BLaER1 (cell line): ENCODE data around the gene RIN3.
A peak's percentile ranks its signal among the peaks of the same experiment; 100 is the strongest.

Experiments used
- H3K27ac ChIP-seq: shearing (Covaris generic); formaldehyde crosslinking; 2 replicates; pipeline ENCODE4 v1.8.1; 2022
- H3K27me3 ChIP-seq: shearing (Covaris generic); formaldehyde crosslinking; 2 replicates; pipeline ENCODE4 v1.8.1; 2022
- H3K36me3 ChIP-seq: shearing (Covaris generic); formaldehyde crosslinking; 2 replicates; pipeline ENCODE4 v1.8.1; 2022
- H3K4me1 ChIP-seq: shearing (Covaris generic); formaldehyde crosslinking; 2 replicates; pipeline ENCODE4 v1.8.1; 2022
- H3K4me2 ChIP-seq: shearing (Covaris generic); formaldehyde crosslinking; 2 replicates; pipeline ENCODE4 v1.8.1; 2022
- H3K4me3 ChIP-seq: shearing (Covaris generic); formaldehyde crosslinking; 2 replicates; pipeline ENCODE4 v1.8.1; 2022
- H3K9ac ChIP-seq: shearing (Covaris generic); formaldehyde crosslinking; 2 replicates; pipeline ENCODE4 v1.8.1; 2022
- H3K9me3 ChIP-seq: shearing (Covaris generic); formaldehyde crosslinking; 2 replicates; pipeline ENCODE4 v1.8.1; 2022
- H4K20me1 ChIP-seq: shearing (Covaris generic); formaldehyde crosslinking; 2 replicates; pipeline ENCODE4 v1.8.1; 2022
- Cebpa-rat ChIP-seq: shearing (Covaris generic); IDR thresholded peaks from 2 replicates; pipeline ENCODE4 v1.8.1; 2022

RIN3 gene

DNA sequence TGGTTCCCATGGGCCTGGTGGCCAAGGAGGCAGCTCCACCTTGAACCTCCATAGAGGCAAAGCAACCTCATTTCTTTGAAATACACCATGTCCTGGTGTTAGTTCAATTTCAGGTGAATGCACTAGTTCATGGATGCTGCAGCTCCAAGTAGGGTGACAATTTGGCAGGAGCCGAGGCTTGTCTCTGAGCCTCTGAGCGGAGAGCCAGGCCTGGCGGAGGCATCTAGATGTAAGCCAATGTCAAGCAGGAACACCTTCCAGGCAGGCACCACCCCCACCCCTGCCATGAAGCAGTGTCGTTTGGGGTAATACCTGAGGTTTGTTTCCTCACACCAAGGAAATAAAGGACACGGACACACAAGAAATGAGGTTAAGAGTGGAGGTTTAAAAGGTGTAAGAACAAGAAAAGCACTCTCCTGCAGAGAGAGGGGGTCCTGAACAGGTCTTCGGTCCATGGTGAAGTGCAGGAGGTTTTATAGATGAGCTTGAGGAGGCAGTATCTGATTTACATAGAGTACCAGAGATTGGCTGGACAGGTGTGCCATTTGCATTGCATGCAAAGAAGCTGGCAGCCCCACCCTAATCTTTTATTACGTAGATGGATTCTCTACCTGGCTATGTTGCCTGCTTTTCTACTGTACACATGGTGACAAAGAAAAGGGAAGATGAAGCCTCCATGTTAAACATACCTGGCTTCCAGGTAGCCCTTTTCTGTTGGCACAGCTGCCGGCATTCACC lies 60.3 kb downstream of the RIN3 start:
- Histone ChIP-seq H3K36me3 (peaks cover 13% of the 10 kb centered on the region; the same call in 1 of the 2 replicates), H3K4me1 (peaks cover 62% of the 10 kb centered on the region), H3K4me3 (no peak overlapping the region), H4K20me1 (no peaks in the 10 kb centered on the region), H3K27me3 (no peaks in the 10 kb centered on the region), H3K4me2 (no peak overlapping the region), H3K27ac (no peak overlapping the region), H3K9ac (no peak overlapping the region), H3K9me3 (peaks cover 13% of the 10 kb centered on the region; the same call in 1 of the 2 replicates)
- no peak for TF ChIP-seq Cebpa-rat

DNA sequence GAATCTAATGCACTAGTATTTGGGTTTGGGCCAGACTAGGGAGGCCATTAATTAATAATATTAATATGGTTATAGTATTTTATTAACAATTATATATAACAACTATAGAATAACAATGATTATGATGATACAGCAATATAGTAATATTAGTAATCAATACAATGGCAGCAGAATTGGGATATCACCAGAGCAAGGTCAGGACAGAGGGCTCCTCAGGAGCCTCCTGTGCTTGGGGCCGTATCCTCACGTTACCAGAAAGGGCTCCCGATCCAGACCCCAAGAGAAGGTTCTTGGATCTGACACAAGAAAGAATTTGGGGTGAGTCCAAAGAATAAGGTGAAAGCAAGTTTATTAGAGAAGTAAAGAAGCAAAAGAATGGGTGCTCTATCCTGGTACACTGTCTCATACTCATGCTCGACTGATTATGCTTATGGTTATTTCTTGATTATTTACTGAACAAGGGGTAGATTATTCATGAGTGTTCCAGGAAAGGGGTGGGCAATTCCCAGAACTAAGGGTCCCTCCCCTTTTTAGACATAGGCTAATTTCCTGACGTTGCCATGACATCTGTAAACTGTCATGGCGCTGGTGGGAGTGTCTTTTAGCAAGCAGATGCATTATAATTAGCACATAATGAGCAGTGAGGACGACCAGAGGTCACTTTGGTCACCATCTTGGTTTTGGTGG lies 61.6 kb downstream of the RIN3 start:
- Histone ChIP-seq H3K9ac (no peak overlapping the region), H3K27me3 (no peaks in the 10 kb centered on the region), H3K4me2 (no peak overlapping the region), H4K20me1 (no peaks in the 10 kb centered on the region), H3K9me3 (peaks cover 13% of the 10 kb centered on the region; the same call in 1 of the 2 replicates), H3K27ac (no peak overlapping the region), H3K36me3 (peaks cover 25% of the 10 kb centered on the region), H3K4me1 (peaks cover 49% of the 10 kb centered on the region), H3K4me3 (no peak overlapping the region)
- no peak for TF ChIP-seq Cebpa-rat

DNA sequence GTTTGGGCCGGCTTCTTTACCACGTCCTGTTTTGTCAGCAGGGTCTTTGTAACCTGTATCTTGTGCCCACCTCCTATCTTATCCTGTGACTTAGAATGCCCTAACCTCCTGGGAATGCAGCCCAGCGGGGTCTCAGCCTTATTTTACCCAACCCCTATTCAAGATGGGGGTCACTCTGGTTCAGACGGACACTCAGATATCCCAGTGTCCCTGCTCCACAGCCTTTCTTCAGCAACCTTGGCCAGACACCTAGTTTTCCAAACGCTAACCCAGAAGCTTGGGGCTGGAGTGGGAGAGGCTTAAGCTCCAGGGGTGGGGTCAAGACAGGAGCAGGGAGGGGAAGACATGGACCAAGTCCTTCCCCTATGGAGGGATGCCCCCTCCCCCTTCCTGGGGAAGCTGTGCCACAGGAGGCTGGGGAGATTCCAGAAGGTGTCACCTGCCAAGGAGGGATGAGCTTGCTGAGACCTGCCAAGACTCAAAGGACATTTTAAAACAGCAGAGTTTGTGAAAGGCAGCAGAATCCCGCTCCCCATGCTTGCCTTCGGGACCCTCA lies 62.2 kb downstream of the RIN3 start:
- H3K4me2 ChIP-seq = no peak overlapping the region

DNA sequence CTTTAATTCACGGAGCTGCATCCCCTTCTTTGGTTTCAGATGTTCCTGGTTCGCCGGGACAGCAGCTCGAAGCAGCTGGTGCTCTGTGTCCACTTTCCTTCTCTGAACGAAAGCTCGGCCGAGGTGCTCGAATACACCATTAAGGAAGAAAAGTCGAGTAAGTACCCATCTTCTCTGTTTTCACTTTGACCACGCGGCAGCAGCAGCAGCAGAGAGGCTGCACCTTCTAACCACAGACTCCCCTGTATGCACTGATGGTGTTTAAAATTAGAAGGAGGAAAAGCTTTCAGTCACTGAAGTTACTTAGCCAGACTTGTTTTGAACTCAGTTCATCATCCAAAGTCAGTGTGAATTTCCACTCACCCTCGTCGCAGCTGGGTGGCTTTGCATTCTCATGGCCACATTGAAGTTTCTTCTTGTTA lies 63.8 kb downstream of the RIN3 start:
- H3K4me3 ChIP-seq = no peak overlapping the region
- peaks cover 52% of the 10 kb centered on the region for H3K4me1 ChIP-seq
- H3K27me3 ChIP-seq = no peaks in the 10 kb centered on the region
- peaks cover 13% of the 10 kb centered on the region for H3K9me3 ChIP-seq
- H3K27ac ChIP-seq = no peak overlapping the region
- no peaks in the 10 kb centered on the region for H4K20me1 ChIP-seq
- no peak overlapping the region; the same call in 1 of the 2 replicates for H3K9ac ChIP-seq
- TF ChIP-seq Cebpa-rat = no peak
- H3K36me3 ChIP-seq = peaks cover 29% of the 10 kb centered on the region
- H3K4me2 ChIP-seq = peak overlapping the region; percentile 68

More for the DNA sequence above, 62.2 kb downstream of the RIN3 start:
- peaks cover 47% of the 10 kb centered on the region for H3K4me1 ChIP-seq
- no peaks in the 10 kb centered on the region for H4K20me1 ChIP-seq
- no peak for TF ChIP-seq Cebpa-rat
- no peak overlapping the region for H3K9ac ChIP-seq
- H3K36me3 ChIP-seq = peaks cover 29% of the 10 kb centered on the region
- no peaks in the 10 kb centered on the region for H3K27me3 ChIP-seq
- no peak overlapping the region for H3K4me3 ChIP-seq
- H3K9me3 ChIP-seq = peaks cover 13% of the 10 kb centered on the region
- no peak overlapping the region for H3K27ac ChIP-seq

DNA sequence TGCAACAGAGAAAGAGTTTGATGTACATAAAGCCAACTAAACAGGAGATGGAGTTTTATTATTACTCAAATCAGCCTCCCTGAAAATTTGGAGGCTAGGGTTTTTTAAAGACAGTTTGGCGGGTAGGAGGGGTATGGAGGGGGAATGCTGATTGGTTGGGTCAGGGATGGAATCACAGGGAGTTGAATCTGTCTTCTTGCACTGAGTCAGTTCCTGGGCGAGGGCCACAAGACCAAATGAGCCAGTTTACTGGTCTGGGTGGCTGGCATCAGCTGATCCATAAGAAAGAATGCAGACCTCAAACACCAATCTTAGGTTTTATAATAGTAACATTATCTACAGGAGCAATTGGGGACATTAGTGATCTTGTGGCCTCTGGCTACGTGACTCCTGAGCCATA lies 64.9 kb downstream of the RIN3 start:
- TF ChIP-seq Cebpa-rat = no peak
- Histone ChIP-seq H4K20me1 (no peaks in the 10 kb centered on the region), H3K36me3 (peaks cover 33% of the 10 kb centered on the region), H3K27ac (no peak overlapping the region), H3K4me1 (peaks cover 60% of the 10 kb centered on the region), H3K9me3 (peaks cover 13% of the 10 kb centered on the region), H3K27me3 (no peaks in the 10 kb centered on the region), H3K4me2 (peak overlapping the region; percentile 68), H3K4me3 (no peak overlapping the region), H3K9ac (no peak overlapping the region)

DNA sequence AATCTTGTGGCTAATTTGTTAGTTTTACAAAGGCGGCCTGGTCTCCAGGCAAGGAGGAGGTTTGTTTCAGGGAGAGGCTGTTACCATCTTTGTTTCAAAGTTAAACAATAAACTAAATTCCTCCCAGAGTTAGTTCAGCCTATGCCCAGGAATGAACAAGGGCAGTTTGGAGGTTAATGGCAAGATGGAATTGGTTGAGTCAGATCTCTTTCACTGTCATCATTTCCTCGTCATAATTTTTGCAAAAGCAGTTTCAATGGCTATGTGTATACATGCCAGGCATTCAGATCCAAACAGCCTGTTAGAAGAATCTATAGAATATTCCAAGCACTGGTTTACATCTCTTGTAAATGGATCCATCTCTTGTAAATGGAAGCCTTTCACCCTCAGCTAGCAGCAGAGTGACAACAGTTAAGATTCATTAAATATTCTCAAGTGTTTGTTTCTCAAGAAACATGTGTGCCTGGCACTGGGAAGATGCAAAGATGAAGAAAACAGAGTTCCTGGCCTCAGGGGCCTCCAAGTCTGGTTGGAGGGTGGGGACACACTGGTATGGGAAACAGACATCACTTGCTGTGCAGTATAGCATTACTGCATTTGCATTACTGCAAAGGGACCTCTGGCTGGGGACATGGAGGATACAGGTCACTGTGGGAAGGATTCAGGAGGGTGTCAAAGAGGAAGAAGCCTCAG lies 65.8 kb downstream of the RIN3 start:
- H3K4me2 ChIP-seq = no peak overlapping the region
- H4K20me1 ChIP-seq = no peaks in the 10 kb centered on the region
- H3K36me3 ChIP-seq = peaks cover 41% of the 10 kb centered on the region
- no peak overlapping the region for H3K27ac ChIP-seq
- peaks cover 69% of the 10 kb centered on the region for H3K4me1 ChIP-seq
- no peaks in the 10 kb centered on the region for H3K27me3 ChIP-seq
- no peak for TF ChIP-seq Cebpa-rat
- peaks cover 18% of the 10 kb centered on the region for H3K9me3 ChIP-seq
- no peak overlapping the region for H3K4me3 ChIP-seq
- H3K9ac ChIP-seq = no peak overlapping the region

DNA sequence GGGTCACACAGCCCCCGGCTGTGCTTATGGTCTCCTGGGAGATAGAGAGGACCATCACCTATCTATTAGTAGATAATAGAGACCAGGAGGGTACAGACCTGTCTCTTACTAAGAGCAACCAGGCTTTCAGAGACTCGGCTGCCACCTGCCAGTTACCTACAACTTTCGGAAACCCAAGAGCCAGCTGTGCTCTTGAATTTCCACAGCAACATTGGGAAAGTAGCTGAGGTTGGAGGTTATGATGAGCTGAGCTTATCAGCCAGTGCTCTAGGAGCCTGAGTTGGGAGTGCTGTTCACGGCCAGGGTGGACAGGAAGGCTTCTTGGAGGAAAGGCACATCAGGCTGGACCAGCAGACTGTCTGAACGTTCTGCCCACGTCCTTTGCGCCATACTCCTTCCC lies 67.6 kb downstream of the RIN3 start:
- peaks cover 15% of the 10 kb centered on the region for H3K9me3 ChIP-seq

DNA sequence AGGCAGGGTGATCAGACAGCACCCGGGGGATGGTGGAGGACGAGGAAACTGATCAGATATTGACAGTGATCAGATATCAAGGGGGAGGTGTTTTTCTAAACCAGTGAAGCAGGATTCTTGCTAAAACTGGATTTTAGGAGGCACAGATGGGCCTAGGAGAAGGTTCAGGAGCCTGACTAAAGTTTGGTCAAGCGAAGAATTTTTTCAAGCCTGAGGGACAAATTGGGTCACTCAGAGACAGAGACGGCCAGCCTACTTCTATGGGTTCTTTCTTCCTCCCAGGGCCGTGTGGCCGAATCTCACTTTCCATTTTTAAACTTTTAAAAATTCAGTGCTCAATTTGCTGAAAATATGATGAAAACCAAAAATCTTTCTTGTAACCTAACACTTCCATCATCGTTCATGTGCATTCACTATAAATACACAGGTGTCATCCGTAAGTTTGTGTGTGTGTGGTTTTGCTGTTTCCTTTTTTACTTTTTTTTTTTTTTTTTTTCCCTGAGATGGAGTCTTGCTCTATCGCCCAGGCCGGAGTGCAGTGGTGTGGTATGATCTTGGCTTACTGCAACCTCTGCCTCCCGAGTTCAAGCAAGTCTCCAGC lies 68.5 kb downstream of the RIN3 start:
- no peaks in the 10 kb centered on the region for H3K27me3 ChIP-seq
- H3K27ac ChIP-seq = peak overlapping the region; percentile 32; the same call in 1 of the 2 replicates
- no peak for TF ChIP-seq Cebpa-rat
- H3K9ac ChIP-seq = no peak overlapping the region
- peaks cover 83% of the 10 kb centered on the region for H3K4me1 ChIP-seq
- H3K9me3 ChIP-seq = peaks cover 6% of the 10 kb centered on the region
- no peaks in the 10 kb centered on the region for H4K20me1 ChIP-seq
- no peak overlapping the region for H3K4me3 ChIP-seq
- H3K4me2 ChIP-seq = peak overlapping the region; percentile 50
- peaks cover 32% of the 10 kb centered on the region for H3K36me3 ChIP-seq

More for the DNA sequence above, 67.6 kb downstream of the RIN3 start:
- no peak overlapping the region for H3K9ac ChIP-seq
- H4K20me1 ChIP-seq = no peaks in the 10 kb centered on the region
- H3K27ac ChIP-seq = peak overlapping the region; percentile 32; the same call in 1 of the 2 replicates
- TF ChIP-seq Cebpa-rat = no peak
- peaks cover 83% of the 10 kb centered on the region for H3K4me1 ChIP-seq
- H3K36me3 ChIP-seq = peaks cover 35% of the 10 kb centered on the region
- no peak overlapping the region for H3K4me3 ChIP-seq
- peak overlapping the region; percentile 50; the same call in 1 of the 2 replicates for H3K4me2 ChIP-seq
- no peaks in the 10 kb centered on the region for H3K27me3 ChIP-seq
